ENCODE results near the gene TRAPPC11. TPM values are rescaled to one million over a fixed set of nuclear protein-coding genes. Genes with fewer than 3 reads are reported as not detected.

The TRAPPC11 gene
- total and polyA plus RNA-seq, 9 donors: 19.9 to 34.3 (median 22.8) TPM

- no peak for DNase-seq
- 93% methylated on average over 5 of the region's 12 CpGs for WGBS (ENCODE audit: insufficient coverage)
- no peaks in the 10 kb centered on the region for H3K9me3 ChIP-seq (replicated peaks; ENCODE audit: control insufficient read depth, low read depth, low read length)
- no peak overlapping the region for H3K27ac ChIP-seq (ENCODE audit: low read length)
- H3K4me3 ChIP-seq (ENCODE audit: low read length): no peak overlapping the region
- no peaks in the 10 kb centered on the region for H3K4me1 ChIP-seq (ENCODE audit: control insufficient read depth, insufficient read depth, low read length)
- peaks cover 19% of the 10 kb centered on the region for H3K36me3 ChIP-seq (ENCODE audit: control insufficient read depth, insufficient read depth, low read length)
- H3K27me3 ChIP-seq (ENCODE audit: control insufficient read depth, insufficient read depth, low read length): no peaks in the 10 kb centered on the region
Observed at GRCh38 chr4:183670960-183671555, 12.0 kb downstream of the TRAPPC11 start.

DNA sequence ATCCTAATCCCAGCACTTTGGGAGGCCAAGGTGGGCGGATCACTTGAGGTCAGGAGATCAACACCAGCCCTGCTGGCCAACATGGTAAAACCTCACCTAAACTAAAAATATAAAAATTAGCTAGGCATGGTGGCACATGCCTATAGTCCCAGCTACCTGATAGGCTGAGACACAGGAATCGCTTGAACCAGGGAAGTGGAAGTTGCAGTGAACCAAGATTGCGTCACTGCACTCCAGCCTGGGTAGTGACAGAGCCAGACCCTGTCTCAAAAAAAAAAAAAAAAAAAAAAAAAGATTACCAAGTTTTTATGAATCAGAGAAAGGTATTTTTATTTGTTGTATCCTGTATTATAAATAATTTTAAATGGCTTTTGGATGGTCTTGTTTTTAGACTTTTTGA, 15.1 kb downstream of the TRAPPC11 start:
- WGBS (ENCODE audit: insufficient coverage): 100% methylated on average over 1 of the region's 3 CpGs
- DNase-seq: no peak
- Histone ChIP-seq H3K4me3 (ENCODE audit: low read length) (no peak overlapping the region), H3K9me3 (replicated peaks; ENCODE audit: control insufficient read depth, low read depth, low read length) (no peaks in the 10 kb centered on the region), H3K27me3 (ENCODE audit: control insufficient read depth, insufficient read depth, low read length) (no peaks in the 10 kb centered on the region), H3K4me1 (ENCODE audit: control insufficient read depth, insufficient read depth, low read length) (no peaks in the 10 kb centered on the region), H3K27ac (ENCODE audit: low read length) (no peak overlapping the region), H3K36me3 (ENCODE audit: control insufficient read depth, insufficient read depth, low read length) (peaks cover 22% of the 10 kb centered on the region)

DNA sequence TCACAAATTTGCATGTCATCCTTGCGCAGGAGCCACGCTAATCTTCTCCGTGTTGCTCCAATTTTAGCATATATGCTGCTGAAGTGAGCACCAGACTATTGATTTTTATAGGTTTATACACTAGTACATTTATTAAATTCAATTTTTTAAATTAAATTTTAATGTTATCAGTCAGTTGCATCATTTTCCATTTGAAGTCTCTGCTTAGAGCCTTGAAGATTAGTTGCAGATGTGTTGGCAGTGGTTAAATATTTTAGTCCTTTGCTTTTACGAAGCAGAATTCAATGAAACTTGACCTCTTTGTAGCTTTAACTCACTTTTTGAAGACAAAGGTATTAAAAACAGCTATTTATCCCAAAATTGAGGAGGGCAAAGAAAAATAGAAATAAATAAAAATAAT, 16.5 kb downstream of the TRAPPC11 start:
- Histone ChIP-seq H3K4me3 (ENCODE audit: low read length) (no peak overlapping the region), H3K27ac (ENCODE audit: low read length) (no peak overlapping the region), H3K36me3 (ENCODE audit: control insufficient read depth, insufficient read depth, low read length) (peaks cover 15% of the 10 kb centered on the region), H3K9me3 (replicated peaks; ENCODE audit: control insufficient read depth, low read depth, low read length) (no peaks in the 10 kb centered on the region), H3K4me1 (ENCODE audit: control insufficient read depth, insufficient read depth, low read length) (no peaks in the 10 kb centered on the region), H3K27me3 (ENCODE audit: control insufficient read depth, insufficient read depth, low read length) (no peaks in the 10 kb centered on the region)
- WGBS (ENCODE audit: insufficient coverage): no CpG with 5 or more reads among the region's 4 CpGs
- DNase-seq: peak; percentile 80

GRCh38 chr4:183681119-183681518, 22.0 kb downstream of the TRAPPC11 start:
- DNase-seq: no peak
- H3K9me3 ChIP-seq (replicated peaks; ENCODE audit: control insufficient read depth, low read depth, low read length): no peaks in the 10 kb centered on the region
- no peak overlapping the region for H3K27ac ChIP-seq (ENCODE audit: low read length)
- no peaks in the 10 kb centered on the region for H3K27me3 ChIP-seq (ENCODE audit: control insufficient read depth, insufficient read depth, low read length)
- peaks cover 20% of the 10 kb centered on the region for H3K36me3 ChIP-seq (ENCODE audit: control insufficient read depth, insufficient read depth, low read length)
- no CpG with 5 or more reads among the region's 4 CpGs for WGBS (ENCODE audit: insufficient coverage)
- H3K4me1 ChIP-seq (ENCODE audit: control insufficient read depth, insufficient read depth, low read length): no peaks in the 10 kb centered on the region
- no peak overlapping the region for H3K4me3 ChIP-seq (ENCODE audit: low read length)

- Histone ChIP-seq H3K27ac (ENCODE audit: low read length) (no peak overlapping the region), H3K4me1 (ENCODE audit: control insufficient read depth, insufficient read depth, low read length) (no peaks in the 10 kb centered on the region), H3K36me3 (ENCODE audit: control insufficient read depth, insufficient read depth, low read length) (peaks cover 27% of the 10 kb centered on the region), H3K27me3 (ENCODE audit: control insufficient read depth, insufficient read depth, low read length) (no peaks in the 10 kb centered on the region), H3K4me3 (ENCODE audit: low read length) (no peak overlapping the region), H3K9me3 (replicated peaks; ENCODE audit: control insufficient read depth, low read depth, low read length) (no peaks in the 10 kb centered on the region)
- DNase-seq: no peak
- 100% methylated on average over 1 of the region's 2 CpGs for WGBS (ENCODE audit: insufficient coverage)
Observed at GRCh38 chr4:183686461-183686860, 27.4 kb downstream of the TRAPPC11 start.

DNA sequence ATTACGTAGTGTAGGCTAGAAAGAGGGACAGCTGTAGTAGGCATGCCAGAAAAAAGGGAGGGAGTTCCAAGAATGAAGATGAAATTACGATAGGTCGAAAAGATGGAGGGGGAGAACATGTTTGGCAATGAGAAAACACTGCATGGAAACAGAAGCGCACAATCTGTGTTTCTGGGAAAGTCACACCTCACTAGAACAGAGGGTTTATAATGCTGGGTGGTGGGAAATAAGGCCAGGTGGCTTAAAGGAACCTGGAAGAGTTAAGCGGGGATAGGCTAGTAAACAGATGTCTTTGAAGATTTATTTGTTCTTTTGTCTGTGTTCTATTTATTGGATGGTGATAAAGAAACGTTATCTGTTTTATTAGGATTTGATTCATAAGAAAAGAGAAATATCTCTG, 29.1 kb downstream of the TRAPPC11 start:
- Histone ChIP-seq H3K27ac (ENCODE audit: low read length) (no peak overlapping the region), H3K4me3 (ENCODE audit: low read length) (no peak overlapping the region), H3K27me3 (ENCODE audit: control insufficient read depth, insufficient read depth, low read length) (no peaks in the 10 kb centered on the region), H3K9me3 (replicated peaks; ENCODE audit: control insufficient read depth, low read depth, low read length) (no peaks in the 10 kb centered on the region), H3K36me3 (ENCODE audit: control insufficient read depth, insufficient read depth, low read length) (peaks cover 34% of the 10 kb centered on the region), H3K4me1 (ENCODE audit: control insufficient read depth, insufficient read depth, low read length) (no peaks in the 10 kb centered on the region)
- 76% methylated on average over 4 of the region's 6 CpGs for WGBS (ENCODE audit: insufficient coverage)
- DNase-seq: no peak

DNA sequence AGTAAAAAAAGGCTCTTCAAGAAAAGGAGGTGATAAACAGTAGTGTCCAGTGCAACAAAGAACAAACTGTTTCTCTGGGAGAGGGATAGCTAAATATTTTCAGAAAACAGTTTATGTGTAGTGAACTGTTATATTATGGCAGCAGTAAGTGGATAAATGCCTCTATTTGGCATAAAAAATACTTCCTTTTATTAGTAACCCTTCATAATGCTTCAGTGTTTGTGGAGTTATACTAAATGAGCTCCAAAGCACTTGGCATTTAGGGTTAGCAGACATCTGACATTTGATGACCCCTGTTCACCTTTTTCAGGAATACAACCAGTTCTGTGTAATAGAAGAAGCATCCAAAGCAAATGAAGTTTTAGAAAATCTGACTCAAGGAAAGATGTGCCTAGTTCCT, 31.9 kb downstream of the TRAPPC11 start:
- H3K4me1 ChIP-seq (ENCODE audit: control insufficient read depth, insufficient read depth, low read length): no peaks in the 10 kb centered on the region
- no peaks in the 10 kb centered on the region for H3K9me3 ChIP-seq (replicated peaks; ENCODE audit: control insufficient read depth, low read depth, low read length)
- peaks cover 42% of the 10 kb centered on the region for H3K36me3 ChIP-seq (ENCODE audit: control insufficient read depth, insufficient read depth, low read length)
- no peak overlapping the region for H3K27ac ChIP-seq (ENCODE audit: low read length)
- DNase-seq: no peak
- H3K27me3 ChIP-seq (ENCODE audit: control insufficient read depth, insufficient read depth, low read length): no peaks in the 10 kb centered on the region
- no peak overlapping the region for H3K4me3 ChIP-seq (ENCODE audit: low read length)

DNA sequence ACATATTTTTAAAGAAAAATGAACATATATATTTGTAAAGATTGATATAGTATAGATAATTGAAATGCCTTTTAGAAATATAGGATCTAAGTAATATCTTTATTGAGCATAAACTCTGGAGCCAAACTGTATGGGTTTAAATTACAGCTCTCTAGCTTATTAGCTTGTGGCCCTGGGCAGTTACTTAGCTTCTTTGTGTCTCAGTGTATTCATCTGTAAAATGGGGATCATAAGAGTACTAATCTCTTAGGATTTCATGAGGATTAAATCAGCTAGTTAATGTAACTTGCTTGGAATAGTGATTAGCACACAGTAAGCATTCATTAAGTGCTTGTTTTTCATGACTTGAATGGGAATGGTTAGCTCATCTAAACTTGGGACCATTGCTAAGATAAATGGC, 32.8 kb downstream of the TRAPPC11 start:
- no peak for DNase-seq
- H3K36me3 ChIP-seq (ENCODE audit: control insufficient read depth, insufficient read depth, low read length): peaks cover 46% of the 10 kb centered on the region
- H3K9me3 ChIP-seq (replicated peaks; ENCODE audit: control insufficient read depth, low read depth, low read length): no peaks in the 10 kb centered on the region
- no peaks in the 10 kb centered on the region for H3K4me1 ChIP-seq (ENCODE audit: control insufficient read depth, insufficient read depth, low read length)
- no peaks in the 10 kb centered on the region for H3K27me3 ChIP-seq (ENCODE audit: control insufficient read depth, insufficient read depth, low read length)
- H3K4me3 ChIP-seq (ENCODE audit: low read length): no peak overlapping the region
- H3K27ac ChIP-seq (ENCODE audit: low read length): no peak overlapping the region

DNA sequence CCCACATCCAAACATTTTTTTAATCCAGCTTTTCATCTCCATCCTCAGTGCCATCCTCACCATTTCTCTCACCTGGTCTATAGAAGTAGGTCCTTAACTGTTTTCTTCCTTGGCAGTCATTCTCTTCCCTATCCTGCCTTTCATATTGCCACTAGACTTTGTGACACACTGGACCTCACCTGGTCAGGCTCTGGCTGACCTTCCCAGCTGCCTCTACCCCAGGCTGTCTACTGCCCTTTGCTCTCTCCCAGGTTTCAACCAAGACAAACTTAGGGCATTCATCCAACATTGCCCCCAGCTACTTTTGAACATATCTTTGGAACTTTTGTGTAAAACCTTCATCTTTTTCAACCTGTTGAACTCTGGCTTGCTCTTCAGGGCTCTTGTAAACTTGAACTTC, 39.8 kb downstream of the TRAPPC11 start:
- no peaks in the 10 kb centered on the region for H3K4me1 ChIP-seq (ENCODE audit: control insufficient read depth, insufficient read depth, low read length)
- peaks cover 48% of the 10 kb centered on the region for H3K36me3 ChIP-seq (ENCODE audit: control insufficient read depth, insufficient read depth, low read length)
- no peak overlapping the region for H3K27ac ChIP-seq (ENCODE audit: low read length)
- no peak overlapping the region for H3K4me3 ChIP-seq (ENCODE audit: low read length)
- DNase-seq: no peak
- H3K27me3 ChIP-seq (ENCODE audit: control insufficient read depth, insufficient read depth, low read length): no peaks in the 10 kb centered on the region
- peaks cover 2% of the 10 kb centered on the region for H3K9me3 ChIP-seq (replicated peaks; ENCODE audit: control insufficient read depth, low read depth, low read length)

GRCh38 chr4:183700407-183700806, 41.3 kb downstream of the TRAPPC11 start:
- no peak overlapping the region for H3K4me3 ChIP-seq (ENCODE audit: low read length)
- H3K27ac ChIP-seq (ENCODE audit: low read length): no peak overlapping the region
- no peak for DNase-seq
- no peaks in the 10 kb centered on the region for H3K4me1 ChIP-seq (ENCODE audit: control insufficient read depth, insufficient read depth, low read length)
- H3K9me3 ChIP-seq (replicated peaks; ENCODE audit: control insufficient read depth, low read depth, low read length): peaks cover 2% of the 10 kb centered on the region
- WGBS (ENCODE audit: insufficient coverage): 93% methylated on average over 3 of the region's 4 CpGs
- no peaks in the 10 kb centered on the region for H3K27me3 ChIP-seq (ENCODE audit: control insufficient read depth, insufficient read depth, low read length)
- peaks cover 53% of the 10 kb centered on the region for H3K36me3 ChIP-seq (ENCODE audit: control insufficient read depth, insufficient read depth, low read length)

- WGBS (ENCODE audit: insufficient coverage): no CpG with 5 or more reads among the region's 1 CpG
- Histone ChIP-seq H3K27me3 (ENCODE audit: control insufficient read depth, insufficient read depth, low read length) (no peaks in the 10 kb centered on the region), H3K9me3 (replicated peaks; ENCODE audit: control insufficient read depth, low read depth, low read length) (peaks cover 2% of the 10 kb centered on the region), H3K4me1 (ENCODE audit: control insufficient read depth, insufficient read depth, low read length) (no peaks in the 10 kb centered on the region), H3K36me3 (ENCODE audit: control insufficient read depth, insufficient read depth, low read length) (peaks cover 42% of the 10 kb centered on the region), H3K27ac (ENCODE audit: low read length) (no peak overlapping the region), H3K4me3 (ENCODE audit: low read length) (no peak overlapping the region)
- no peak for DNase-seq
Observed at GRCh38 chr4:183702492-183702891, 43.4 kb downstream of the TRAPPC11 start.

Data from muscle of leg (tissue), 11 donors.